HEK293T (cell line): Measurements from ENCODE around the gene ZFYVE16.
A peak's percentile ranks its signal among the peaks of the same experiment; 100 is the strongest.

Experiments used
- ARNT ChIP-seq: fragments of 450-650 bp; IDR thresholded peaks from 2 replicates; pipeline ENCODE4 v1.6.1; 2017; ENCODE audit warnings: mild to moderate bottlenecking
- BHLHE40 ChIP-seq: fragments of 450-650 bp; IDR thresholded peaks from 2 replicates; pipeline ENCODE4 v1.6.1; 2016; ENCODE audit warnings: mild to moderate bottlenecking, moderate library complexity, borderline replicate concordance
- CTBP1 ChIP-seq: fragments of 450-650 bp; IDR thresholded peaks from 2 replicates; pipeline ENCODE4 v1.6.1; 2016; ENCODE audit warnings: borderline replicate concordance
- ELF4 ChIP-seq: fragments of 450-650 bp; IDR thresholded peaks from 2 replicates; pipeline ENCODE4 v1.6.1; 2017; ENCODE audit warnings: antibody characterized with exemption
- FOXA1 ChIP-seq: fragments of 450-650 bp; IDR thresholded peaks from 2 replicates; pipeline ENCODE4 v1.6.1; 2016; ENCODE audit warnings: mild to moderate bottlenecking
- FOXK2 ChIP-seq: fragments of 450-650 bp; IDR thresholded peaks from 2 replicates; pipeline ENCODE4 v1.6.1; 2016; ENCODE audit warnings: mild to moderate bottlenecking
- FOXM1 ChIP-seq: fragments of 450-650 bp; IDR thresholded peaks from 2 replicates; pipeline ENCODE4 v1.6.1; 2017; ENCODE audit warnings: mild to moderate bottlenecking, borderline replicate concordance
- HDGF ChIP-seq: fragments of 450-650 bp; IDR thresholded peaks from 2 replicates; pipeline ENCODE4 v1.6.1; 2017; ENCODE audit warnings: antibody characterized with exemption, borderline replicate concordance
- L3MBTL2 ChIP-seq: fragments of 450-650 bp; conservative IDR thresholded peaks from 2 replicates; pipeline ENCODE4 v1.6.1; 2016; ENCODE audit warnings: mild to moderate bottlenecking
- NFRKB ChIP-seq: fragments of 450-650 bp; IDR thresholded peaks from 2 replicates; pipeline ENCODE4 v1.6.1; 2016; ENCODE audit warnings: mild to moderate bottlenecking, moderate library complexity
- SP1 ChIP-seq: fragments of 450-650 bp; IDR thresholded peaks from 2 replicates; pipeline ENCODE4 v1.6.1; 2017
- SUZ12 ChIP-seq: fragments of 450-650 bp; IDR thresholded peaks from 2 replicates; pipeline ENCODE4 v1.6.1; 2016; ENCODE audit warnings: mild to moderate bottlenecking
- TARDBP ChIP-seq: fragments of 450-650 bp; IDR thresholded peaks from 2 replicates; pipeline ENCODE4 v1.6.1; 2016
- TF ChIP-seq, protein P1 (sequence below): fragments of 450-650 bp; IDR thresholded peaks from 2 replicates; pipeline ENCODE4 v1.6.1; 2016

DNA sequence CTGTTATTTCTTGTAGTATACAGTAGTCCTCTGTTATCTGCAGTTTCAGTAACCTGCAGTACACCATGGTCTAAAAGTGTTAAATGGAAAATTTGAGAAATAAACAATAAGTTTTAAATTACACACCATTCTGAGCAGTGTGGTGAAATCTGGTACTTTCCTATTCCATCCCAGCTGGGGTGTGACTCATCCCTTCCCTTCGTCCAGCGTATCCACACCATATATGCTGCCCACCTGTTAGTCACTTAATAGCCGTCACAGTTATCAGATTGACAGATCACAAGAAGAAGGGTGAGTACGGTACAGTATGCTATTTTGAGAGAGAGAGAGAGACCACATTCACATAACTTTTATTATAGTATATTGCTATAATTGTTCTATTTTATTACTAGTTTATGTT lies 109.0 kb downstream of the ZFYVE16 start:
- TF ChIP-seq BHLHE40, result no peak
- TF ChIP-seq TARDBP, result no peak
- no peak for TF ChIP-seq CTBP1
- no peak for TF ChIP-seq ARNT
- TF ChIP-seq, protein P1, sequence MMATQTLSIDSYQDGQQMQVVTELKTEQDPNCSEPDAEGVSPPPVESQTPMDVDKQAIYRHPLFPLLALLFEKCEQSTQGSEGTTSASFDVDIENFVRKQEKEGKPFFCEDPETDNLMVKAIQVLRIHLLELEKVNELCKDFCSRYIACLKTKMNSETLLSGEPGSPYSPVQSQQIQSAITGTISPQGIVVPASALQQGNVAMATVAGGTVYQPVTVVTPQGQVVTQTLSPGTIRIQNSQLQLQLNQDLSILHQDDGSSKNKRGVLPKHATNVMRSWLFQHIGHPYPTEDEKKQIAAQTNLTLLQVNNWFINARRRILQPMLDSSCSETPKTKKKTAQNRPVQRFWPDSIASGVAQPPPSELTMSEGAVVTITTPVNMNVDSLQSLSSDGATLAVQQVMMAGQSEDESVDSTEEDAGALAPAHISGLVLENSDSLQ, result 0 out of 2 replicates have a peak, but pooled peaks have one; percentile 20
- no peak for TF ChIP-seq FOXA1
- TF ChIP-seq FOXK2, result no peak
- no peak for TF ChIP-seq ELF4
- TF ChIP-seq SUZ12, result no peak
- no peak for TF ChIP-seq HDGF
- no peak for TF ChIP-seq SP1
- no peak for TF ChIP-seq FOXM1
- no peak for TF ChIP-seq NFRKB
- no peak for TF ChIP-seq L3MBTL2
